Sigmoid colon (tissue), 7 donors: Measurements from ENCODE around the gene ADH7. TPM values are rescaled to one million over a fixed set of nuclear protein-coding genes. Genes with fewer than 3 reads are reported as not detected.

ENCODE experiments used
- DNase-seq: peaks from one replicate; pipeline ENCODE4 v3.0.0-alpha.2; 2019
- H3K27ac ChIP-seq, 4 donors: fragments of 200-600 bp; sonication (generic); one replicate each; pipeline ENCODE4 v1.5.1; 2016 to 2019; ENCODE audit warnings: mild to moderate bottlenecking in 1 of 4
- H3K27me3 ChIP-seq, 3 donors: fragments of 200-600 bp; sonication (generic); one replicate each; pipeline ENCODE4 v1.5.1; 2019; ENCODE audit warnings: mild to moderate bottlenecking in 1 of 3
- H3K36me3 ChIP-seq, 4 donors: fragments of 200-600 bp; sonication (generic); one replicate each; pipeline ENCODE4 v1.5.1; 2016 to 2019
- H3K4me1 ChIP-seq, 4 donors: fragments of 200-600 bp; sonication (generic); one replicate each; pipeline ENCODE4 v1.5.1; 2017 to 2019
- H3K4me3 ChIP-seq, 4 donors: fragments of 200-600 bp; sonication (generic); one replicate each; pipeline ENCODE4 v1.5.1; 2017 to 2019; ENCODE audit warnings: mild to moderate bottlenecking in 2 of 4, moderate library complexity in 1 of 4
- H3K9me3 ChIP-seq, 4 donors: fragments of 200-600 bp in 3 of 4; sonication (generic) in 3 of 4; one replicate each; pipeline versions ENCODE4 v1.5.1 to v1.6.1; 2013 to 2019
- CTCF ChIP-seq, 4 experiments: fragments of 450-650 bp in 3 of 4; fragments of 200-600 bp in 1 of 4; IDR thresholded peaks; one replicate each; pipeline ENCODE4 v1.5.1; 2016 to 2019; ENCODE audit warnings: antibody characterized with exemption in 4 of 4, mild to moderate bottlenecking in 3 of 4, moderate library complexity in 2 of 4
- EP300 ChIP-seq, 4 donors: sonication (generic); formaldehyde crosslinking; IDR thresholded peaks; one replicate each; pipeline ENCODE4 v1.6.1; 2017; ENCODE audit warnings: antibody characterized with exemption in 4 of 4
- POLR2A ChIP-seq, 2 donors: fragments of 450-650 bp; IDR thresholded peaks; one replicate each; pipeline ENCODE4 v1.6.1; 2016; ENCODE audit warnings: antibody characterized with exemption in 2 of 2, mild to moderate bottlenecking in 2 of 2, moderate library complexity in 2 of 2
- POLR2AphosphoS5 ChIP-seq, 4 donors: sonication (generic); formaldehyde crosslinking; IDR thresholded peaks; one replicate each; pipeline ENCODE4 v1.6.1; 2017; ENCODE audit warnings: antibody characterized with exemption in 4 of 4
- WGBS, 2 donors: extraction: QIAGEN DNeasy Blood & Tissue Kit; methylation state at CpG; one replicate each; pipeline ENCODE4 v1.1.7; 2013; 5-methylcytosine and 5-hydroxymethylcytosine counted together
- intact Hi-C: fragments of 100-400 bp; cut with DNase I; formaldehyde crosslinking; loops from one replicate; pipeline ENCODE4 v1.15.1; 2023
- polyA plus RNA-seq, 3 donors: library from polyadenylated mRNA; stranded (reverse); fragments of 200-250 nt; gene quantifications; one replicate each; pipeline ENCODE4 v1.2.3, GENCODE V29; 2013
- total RNA-seq, 4 donors: library from RNA; depleted of rRNA; stranded (reverse); fragments of >200 nt; gene quantifications; one replicate each; pipeline ENCODE4 v1.1.0, GENCODE V29; 2016
- donor health status: healthy with polysubstance abuse.
- donor health status: Bipolar disorder and iron deficiency.
- donor health status: healthy.

Gene ADH7
- total and polyA plus RNA-seq, 7 donors: 0.03 to 0.60 TPM; not detected in 5

GRCh38 chr4:99457270-99457669, 22.1 kb upstream of the ADH7 start:
- no peak overlapping the region for H3K4me3 ChIP-seq
- no peaks in the 10 kb centered on the region for H3K9me3 ChIP-seq
- no peaks in the 10 kb centered on the region for H3K4me1 ChIP-seq
- no peak overlapping the region for H3K27ac ChIP-seq
- TF ChIP-seq CTCF (IDR thresholded peaks at IDR 0.05) (no peak), POLR2AphosphoS5 (IDR thresholded peaks at IDR 0.05) (no peak), POLR2A (IDR thresholded peaks at IDR 0.05) (no peak), EP300 (IDR thresholded peaks at IDR 0.05) (no peak)
- 88 to 90% methylated on average over 4 of the region's 4 CpGs for WGBS, 2 donors
- intact Hi-C loops: no loop called here
- H3K27me3 ChIP-seq: no peaks in the 10 kb centered on the region
- no peaks in the 10 kb centered on the region for H3K36me3 ChIP-seq
- no peak for DNase-seq

GRCh38 chr4:99447513-99447912, 12.4 kb upstream of the ADH7 start:
- H3K4me1 ChIP-seq: no peaks in the 10 kb centered on the region
- no peaks in the 10 kb centered on the region for H3K27me3 ChIP-seq
- no peaks in the 10 kb centered on the region for H3K36me3 ChIP-seq
- no peak for TF ChIP-seq CTCF (IDR thresholded peaks at IDR 0.05)
- TF ChIP-seq POLR2A (IDR thresholded peaks at IDR 0.05): no peak
- no peak for TF ChIP-seq EP300 (IDR thresholded peaks at IDR 0.05)
- no peak for TF ChIP-seq POLR2AphosphoS5 (IDR thresholded peaks at IDR 0.05)
- DNase-seq: no peak
- no peak overlapping the region for H3K27ac ChIP-seq
- no peak overlapping the region for H3K4me3 ChIP-seq
- intact Hi-C loops: no loop called here
- 95% methylated on average over 3 of the region's 3 CpGs for WGBS, 2 donors
- peaks cover 0 to 3% (median 0%) of the 10 kb centered on the region in 4 donors for H3K9me3 ChIP-seq

GRCh38 chr4:99447079-99447478, 11.9 kb upstream of the ADH7 start:
- 8% methylated on average over 3 of the region's 3 CpGs for WGBS, 2 donors
- intact Hi-C loops: no loop called here

GRCh38 chr4:99438405-99438780, 3.3 kb upstream of the ADH7 start:
- TF ChIP-seq POLR2A (IDR thresholded peaks at IDR 0.05) (no peak), POLR2AphosphoS5 (IDR thresholded peaks at IDR 0.05) (no peak), CTCF (IDR thresholded peaks at IDR 0.05) (no peak), EP300 (IDR thresholded peaks at IDR 0.05) (no peak)
- no peaks in the 10 kb centered on the region for H3K4me1 ChIP-seq
- no peak overlapping the region for H3K4me3 ChIP-seq
- no peaks in the 10 kb centered on the region for H3K9me3 ChIP-seq
- peak overlapping the region in 1 of 4 donors; percentile 3 for H3K27ac ChIP-seq
- DNase-seq: no peak
- 89 to 93% methylated on average over 4 of the region's 4 CpGs for WGBS, 2 donors
- intact Hi-C loops: no loop called here
- H3K36me3 ChIP-seq: no peaks in the 10 kb centered on the region
- no peaks in the 10 kb centered on the region for H3K27me3 ChIP-seq

More at GRCh38 chr4:99447079-99447478, 11.9 kb upstream of the ADH7 start:
- no peaks in the 10 kb centered on the region for H3K4me1 ChIP-seq
- H3K27me3 ChIP-seq: no peaks in the 10 kb centered on the region
- H3K36me3 ChIP-seq: no peaks in the 10 kb centered on the region
- no peak for DNase-seq
- no peak overlapping the region for H3K4me3 ChIP-seq
- no peak overlapping the region for H3K27ac ChIP-seq
- H3K9me3 ChIP-seq: peaks cover 0 to 3% (median 0%) of the 10 kb centered on the region in 4 donors
- no peak for TF ChIP-seq EP300 (IDR thresholded peaks at IDR 0.05)
- no peak for TF ChIP-seq POLR2A (IDR thresholded peaks at IDR 0.05)
- TF ChIP-seq CTCF (IDR thresholded peaks at IDR 0.05): no peak
- no peak for TF ChIP-seq POLR2AphosphoS5 (IDR thresholded peaks at IDR 0.05)

GRCh38 chr4:99437723-99438404, 2.7 kb upstream of the ADH7 start:
- Histone ChIP-seq H3K36me3 (no peaks in the 10 kb centered on the region), H3K9me3 (no peaks in the 10 kb centered on the region), H3K27me3 (no peaks in the 10 kb centered on the region), H3K4me1 (no peaks in the 10 kb centered on the region), H3K4me3 (no peak overlapping the region), H3K27ac (peak overlapping the region in 1 of 4 donors; percentile 3)
- no peak for DNase-seq
- intact Hi-C loops: no loop called here
- TF ChIP-seq POLR2A (IDR thresholded peaks at IDR 0.05): no peak
- TF ChIP-seq CTCF (IDR thresholded peaks at IDR 0.05): no peak
- TF ChIP-seq EP300 (IDR thresholded peaks at IDR 0.05): no peak
- no peak for TF ChIP-seq POLR2AphosphoS5 (IDR thresholded peaks at IDR 0.05)
- 82 to 91% methylated on average over 5 of the region's 5 CpGs for WGBS, 2 donors
